Naive B cell (primary cell): ENCODE data around the gene TSC22D1. TPM values are rescaled to one million over a fixed set of nuclear protein-coding genes. Genes with fewer than 3 reads are reported as not detected.
"Not testable (repeated sequence)": the region's sequence is repeated elsewhere in the genome, so short reads cannot be mapped to it uniquely, and the experiment has no call there.

Source experiments
- ATAC-seq, 2 donors: fragments of 150-1000 bp; cut with Tn5 transposase; 2 replicates each; pipeline ENCODE4 v1.10.0; 2021; ENCODE audit warnings: low read depth in 2 of 2, mild to moderate bottlenecking in 2 of 2, moderate library complexity in 2 of 2
- DNase-seq: peaks from one replicate; pipeline ENCODE4 v3.0.0; 2022
- H3K27ac Mint-ChIP-seq, 6 donors: one replicate each; pipeline ENCODE4 v1.8.0; 2020 to 2022; ENCODE audit warnings: mild to moderate bottlenecking in 6 of 6, mixed read lengths in 6 of 6, moderate library complexity in 5 of 6, inconsistent platforms in 2 of 6
- H3K27me3 Mint-ChIP-seq, 3 donors: one replicate each; pipeline ENCODE4 v1.8.0; 2021 to 2022; ENCODE audit warnings: mixed read lengths in 3 of 3, mild to moderate bottlenecking in 1 of 3
- H3K36me3 Mint-ChIP-seq, 2 donors: one replicate each; pipeline ENCODE4 v1.8.0; 2020 to 2022; ENCODE audit warnings: mixed read lengths in 2 of 2, inconsistent platforms in 1 of 2, mild to moderate bottlenecking in 1 of 2
- H3K4me1 Mint-ChIP-seq, 3 donors: one replicate each; pipeline ENCODE4 v1.8.0; 2020 to 2022; ENCODE audit warnings: mixed read lengths in 3 of 3, inconsistent platforms in 1 of 3, mild to moderate bottlenecking in 1 of 3, moderate library complexity in 1 of 3
- H3K4me3 Mint-ChIP-seq, 8 donors: one replicate each; pipeline ENCODE4 v1.8.0; 2020 to 2022; ENCODE audit warnings: mild to moderate bottlenecking in 8 of 8, mixed read lengths in 8 of 8, moderate library complexity in 8 of 8, inconsistent platforms in 2 of 8
- H3K9me3 Mint-ChIP-seq, 7 donors: one replicate each; pipeline ENCODE4 v1.8.0; 2020 to 2022; ENCODE audit warnings: mixed read lengths in 7 of 7, mild to moderate bottlenecking in 5 of 7, inconsistent platforms in 2 of 7, moderate library complexity in 1 of 7
- polyA plus RNA-seq, 6 donors: library from polyadenylated mRNA; unstranded; fragments of 300-500 nt; fragmentation: Illumina TruSeq; gene quantifications; one replicate each; pipeline ENCODE4 v1.2.3, GENCODE V29; 2021; ENCODE audit warnings: low read depth in 6 of 6

Gene TSC22D1
- polyA plus RNA-seq, 6 donors from 2014 or later = 3.5 to 10.1 (median 7.0) TPM

- no peak overlapping the region for H3K4me3 Mint-ChIP-seq
- no peak overlapping the region for H3K27ac Mint-ChIP-seq
- H3K27me3 Mint-ChIP-seq = peaks cover 12 to 22% (median 16%) of the 10 kb centered on the region in 3 donors
- H3K9me3 Mint-ChIP-seq = peaks cover 0 to 12% (median 5%) of the 10 kb centered on the region in 7 donors
- H3K4me1 Mint-ChIP-seq = no peaks in the 10 kb centered on the region
- ATAC-seq (no peak), DNase-seq (no peak)
- H3K36me3 Mint-ChIP-seq = peaks cover 0 to 21% of the 10 kb centered on the region in 2 donors
These were observed 15.2 kb upstream of the TSC22D1 start for GRCh38 chr13:44591316-44591715.

- Mint-ChIP-seq H3K4me1 (peaks cover 0 to 4% (median 4%) of the 10 kb centered on the region in 3 donors), H3K9me3 (no peaks in the 10 kb centered on the region), H3K4me3 (no peak overlapping the region), H3K27ac (no peak overlapping the region), H3K27me3 (peaks cover 0 to 3% (median 0%) of the 10 kb centered on the region in 3 donors), H3K36me3 (no peaks in the 10 kb centered on the region)
- no peak for ATAC-seq
- DNase-seq = no peak
These were observed 7.0 kb upstream of the TSC22D1 start for GRCh38 chr13:44583137-44583536.

GRCh38 chr13:44578067-44578400 is 1.9 kb upstream of the TSC22D1 start:
- no peak for ATAC-seq
- H3K36me3 Mint-ChIP-seq = no peaks in the 10 kb centered on the region

GRCh38 chr13:44577236-44578066 is 1.3 kb upstream of the TSC22D1 start:
- Mint-ChIP-seq H3K36me3 (no peaks in the 10 kb centered on the region), H3K9me3 (no peaks in the 10 kb centered on the region), H3K4me1 (peaks cover 15 to 22% (median 19%) of the 10 kb centered on the region in 3 donors), H3K27ac (peak overlapping the region; percentile 86 to 98 (median 95)), H3K4me3 (peak overlapping the region; percentile 93 to 99 (median 96)), H3K27me3 (peaks cover 0 to 1% (median 0%) of the 10 kb centered on the region in 3 donors)
- peak; percentile 92 for DNase-seq
- ATAC-seq = peak; percentile 68 to 69

More at GRCh38 chr13:44578067-44578400, 1.9 kb upstream of the TSC22D1 start:
- no peaks in the 10 kb centered on the region for H3K9me3 Mint-ChIP-seq
- no peaks in the 10 kb centered on the region for H3K27me3 Mint-ChIP-seq
- H3K4me3 Mint-ChIP-seq = peak overlapping the region; percentile 93 to 99 (median 96)
- peaks cover 15 to 21% (median 15%) of the 10 kb centered on the region in 3 donors for H3K4me1 Mint-ChIP-seq
- no peak for DNase-seq
- H3K27ac Mint-ChIP-seq = peak overlapping the region; percentile 74 to 96 (median 85)

GRCh38 chr13:44576351-44577235 is 463 bp upstream of the TSC22D1 start:
- H3K27ac Mint-ChIP-seq = peak overlapping the region in 5 of 6 donors; percentile 86 to 98 (median 95)
- peaks cover 0 to 5% (median 0%) of the 10 kb centered on the region in 3 donors for H3K27me3 Mint-ChIP-seq
- ATAC-seq (peak; percentile 4 to 5), DNase-seq (peak; percentile 35)
- H3K4me1 Mint-ChIP-seq = peaks cover 15 to 25% (median 19%) of the 10 kb centered on the region in 3 donors
- H3K9me3 Mint-ChIP-seq = no peaks in the 10 kb centered on the region
- H3K36me3 Mint-ChIP-seq = no peaks in the 10 kb centered on the region
- peak overlapping the region; percentile 95 to 99 (median 98) for H3K4me3 Mint-ChIP-seq

GRCh38 chr13:44575035-44575434 is 1.1 kb downstream of the TSC22D1 start:
- H3K27me3 Mint-ChIP-seq = peaks cover 0 to 5% (median 0%) of the 10 kb centered on the region in 3 donors
- DNase-seq = no peak
- peak overlapping the region; percentile 88 to 99 (median 96) for H3K4me3 Mint-ChIP-seq
- no peak for ATAC-seq
- no peaks in the 10 kb centered on the region for H3K36me3 Mint-ChIP-seq
- peaks cover 15 to 25% (median 19%) of the 10 kb centered on the region in 3 donors for H3K4me1 Mint-ChIP-seq
- H3K9me3 Mint-ChIP-seq = no peaks in the 10 kb centered on the region
- peak overlapping the region in 3 of 6 donors; percentile 11 to 92 (median 33) for H3K27ac Mint-ChIP-seq

GRCh38 chr13:44574466-44574855 is 1.7 kb downstream of the TSC22D1 start:
- H3K36me3 Mint-ChIP-seq = no peaks in the 10 kb centered on the region
- H3K4me1 Mint-ChIP-seq = peaks cover 15 to 25% (median 19%) of the 10 kb centered on the region in 3 donors
- peak overlapping the region in 1 of 6 donors; percentile 39 for H3K27ac Mint-ChIP-seq
- peak overlapping the region in 4 of 8 donors; percentile 1 to 88 (median 10) for H3K4me3 Mint-ChIP-seq
- DNase-seq (no peak), ATAC-seq (no peak)
- H3K9me3 Mint-ChIP-seq = no peaks in the 10 kb centered on the region
- peaks cover 0 to 5% (median 0%) of the 10 kb centered on the region in 3 donors for H3K27me3 Mint-ChIP-seq

GRCh38 chr13:44573790-44574465 is 2.2 kb downstream of the TSC22D1 start:
- H3K27ac Mint-ChIP-seq = peak overlapping the region in 2 of 6 donors; percentile 38 to 39
- H3K9me3 Mint-ChIP-seq = no peaks in the 10 kb centered on the region
- no peak for DNase-seq
- H3K4me3 Mint-ChIP-seq = peak overlapping the region in 4 of 8 donors; percentile 1 to 88 (median 41)
- H3K4me1 Mint-ChIP-seq = peaks cover 15 to 25% (median 19%) of the 10 kb centered on the region in 3 donors
- peaks cover 0 to 5% (median 0%) of the 10 kb centered on the region in 3 donors for H3K27me3 Mint-ChIP-seq
- no peak for ATAC-seq
- H3K36me3 Mint-ChIP-seq = no peaks in the 10 kb centered on the region

GRCh38 chr13:44573071-44573470 is 3.1 kb downstream of the TSC22D1 start:
- Mint-ChIP-seq H3K36me3 (no peaks in the 10 kb centered on the region), H3K4me3 (peak overlapping the region in 1 of 8 donors; percentile 88), H3K4me1 (peaks cover 10 to 21% (median 19%) of the 10 kb centered on the region in 3 donors), H3K27me3 (peaks cover 0 to 5% (median 0%) of the 10 kb centered on the region in 3 donors), H3K27ac (no peak overlapping the region), H3K9me3 (no peaks in the 10 kb centered on the region)
- DNase-seq = no peak
- no peak for ATAC-seq

GRCh38 chr13:44566601-44567000 is 9.5 kb downstream of the TSC22D1 start:
- Mint-ChIP-seq H3K4me1 (peaks cover 0 to 4% (median 0%) of the 10 kb centered on the region in 3 donors), H3K36me3 (no peaks in the 10 kb centered on the region), H3K27me3 (peaks cover 0 to 4% (median 0%) of the 10 kb centered on the region in 3 donors), H3K9me3 (no peaks in the 10 kb centered on the region), H3K27ac (no peak overlapping the region), H3K4me3 (no peak overlapping the region)
- ATAC-seq (no peak), DNase-seq (no peak)

GRCh38 chr13:44565881-44566280 is 10.2 kb downstream of the TSC22D1 start:
- H3K27ac Mint-ChIP-seq = no peak overlapping the region
- H3K9me3 Mint-ChIP-seq = no peaks in the 10 kb centered on the region
- H3K4me1 Mint-ChIP-seq = peaks cover 0 to 4% (median 0%) of the 10 kb centered on the region in 3 donors
- no peak overlapping the region for H3K4me3 Mint-ChIP-seq
- no peak for ATAC-seq
- H3K27me3 Mint-ChIP-seq = peaks cover 0 to 4% (median 0%) of the 10 kb centered on the region in 3 donors
- no peaks in the 10 kb centered on the region for H3K36me3 Mint-ChIP-seq
- DNase-seq = no peak

GRCh38 chr13:44564936-44565335 is 11.2 kb downstream of the TSC22D1 start:
- DNase-seq = no peak
- Mint-ChIP-seq H3K36me3 (no peaks in the 10 kb centered on the region), H3K9me3 (no peaks in the 10 kb centered on the region), H3K27me3 (peaks cover 0 to 4% (median 0%) of the 10 kb centered on the region in 3 donors), H3K4me1 (peaks cover 0 to 4% (median 0%) of the 10 kb centered on the region in 3 donors), H3K4me3 (no peak overlapping the region), H3K27ac (no peak overlapping the region)
- ATAC-seq = no peak

GRCh38 chr13:44562853-44563252 is 13.3 kb downstream of the TSC22D1 start:
- H3K9me3 Mint-ChIP-seq, DNase-seq, ATAC-seq, H3K4me1 Mint-ChIP-seq, H3K36me3 Mint-ChIP-seq, H3K27me3 Mint-ChIP-seq, H3K27ac Mint-ChIP-seq, H3K4me3 Mint-ChIP-seq: not testable (repeated sequence)
